Body of pancreas (tissue), 4 donors: ENCODE results near the gene STX16. TPM values are rescaled to one million over a fixed set of nuclear protein-coding genes. Genes with fewer than 3 reads are reported as not detected.
A peak's percentile ranks its signal among the peaks of the same experiment; 100 is the strongest.

Source experiments
- ATAC-seq: fragments of 150-250 bp; one replicate; pipeline ENCODE4 v1.9.1; 2016
- DNase-seq, 4 donors: peaks; one replicate each; pipeline ENCODE4 v3.0.0-alpha.2; 2019
- H3K27ac ChIP-seq, 4 donors: fragments of 200-600 bp; sonication (generic); 1 replicate in 3 of 4; 2 replicates in 1 of 4; pipeline versions ENCODE4 v1.5.1 to v1.6.1; 2016 to 2019; ENCODE audit warnings: mild to moderate bottlenecking in 1 of 4, mixed read lengths in 1 of 4, moderate library complexity in 1 of 4
- H3K27me3 ChIP-seq, 2 donors: fragments of 200-600 bp; sonication (generic); one replicate each; pipeline ENCODE4 v1.6.0; 2016; ENCODE audit warnings: mild to moderate bottlenecking in 1 of 2
- H3K36me3 ChIP-seq, 2 donors: fragments of 200-600 bp; sonication (generic); replicated peaks in 1 of 2; 2 replicates each; pipeline ENCODE4 v1.5.1; 2016; ENCODE audit warnings: low read depth in 2 of 2; ENCODE audit not compliant: insufficient read depth in 1 of 2
- H3K4me1 ChIP-seq: fragments of 200-600 bp; sonication (generic); one replicate; pipeline ENCODE4 v1.6.0; 2016
- H3K4me3 ChIP-seq, 2 donors: fragments of 200-600 bp; sonication (generic); 1 replicate in 1 of 2; 2 replicates in 1 of 2; pipeline ENCODE4 v1.5.1; 2016 to 2019
- H3K9me3 ChIP-seq, 3 donors: fragments of 200-600 bp; sonication (generic); 1 replicate in 2 of 3; 2 replicates in 1 of 3; pipeline ENCODE4 v1.5.1; 2016
- CTCF ChIP-seq, 7 experiments: fragments of 450-650 bp in 4 of 7; fragments of 200-600 bp in 3 of 7; sonication (generic) in 3 of 7; IDR thresholded peaks; one replicate each; pipeline ENCODE4 v1.5.1; 2016 to 2019; ENCODE audit warnings: antibody characterized with exemption in 7 of 7
- POLR2A ChIP-seq, 3 donors: fragments of 450-650 bp; IDR thresholded peaks; one replicate each; pipeline ENCODE4 v1.6.1; 2016; ENCODE audit warnings: antibody characterized with exemption in 3 of 3, mild to moderate bottlenecking in 2 of 3
- WGBS, 2 donors: methylation state at CpG; one replicate each; pipeline ENCODE4 v1.1.5; 2017; 5-methylcytosine and 5-hydroxymethylcytosine counted together
- intact Hi-C: fragments of 100-400 bp; cut with DNase I; formaldehyde crosslinking; loops from one replicate; pipeline ENCODE4 v1.15.1; 2023
- total RNA-seq, 2 donors: library from RNA; depleted of rRNA; stranded (reverse); fragments of >200 nt; gene quantifications; one replicate each; pipeline ENCODE4 v1.1.0, GENCODE V29; 2016

The STX16 gene
- total RNA-seq, 2 donors from 2014 or later = 55.0 to 69.5 TPM

GRCh38 chr20:58712806-58713731 is 62.0 kb downstream of the STX16 start:
- H3K9me3 ChIP-seq = no peaks in the 10 kb centered on the region
- DNase-seq = peak in 2 of 4 donors; percentile 3 to 8
- TF ChIP-seq CTCF (IDR thresholded peaks at IDR 0.05) (no peak), POLR2A (IDR thresholded peaks at IDR 0.05) (no peak)
- ATAC-seq = no peak
- H3K27me3 ChIP-seq = no peaks in the 10 kb centered on the region
- WGBS, 2 donors = 90 to 91% methylated on average over 10 to 24 of the region's 24 CpGs
- intact Hi-C loops = no loop called here
- H3K4me1 ChIP-seq = no peaks in the 10 kb centered on the region
- H3K36me3 ChIP-seq = no peaks in the 10 kb centered on the region
- no peak overlapping the region for H3K27ac ChIP-seq
- H3K4me3 ChIP-seq = no peak overlapping the region

- DNase-seq (peak in 1 of 4 donors; percentile 2), ATAC-seq (no peak)
- TF ChIP-seq CTCF (IDR thresholded peaks at IDR 0.05) (no peak), POLR2A (IDR thresholded peaks at IDR 0.05) (no peak)
- no peak overlapping the region for H3K4me3 ChIP-seq
- H3K9me3 ChIP-seq = no peaks in the 10 kb centered on the region
- H3K4me1 ChIP-seq = no peaks in the 10 kb centered on the region
- H3K36me3 ChIP-seq = no peaks in the 10 kb centered on the region
- 93 to 96% methylated on average over 17 to 24 of the region's 24 CpGs for WGBS, 2 donors
- intact Hi-C loops = no loop called here
- H3K27ac ChIP-seq = no peak overlapping the region
- H3K27me3 ChIP-seq = no peaks in the 10 kb centered on the region
These were observed 62.8 kb downstream of the STX16 start for GRCh38 chr20:58713801-58714339.

GRCh38 chr20:58714340-58714922 is 63.3 kb downstream of the STX16 start:
- Histone ChIP-seq H3K27ac (no peak overlapping the region), H3K27me3 (no peaks in the 10 kb centered on the region), H3K9me3 (no peaks in the 10 kb centered on the region), H3K4me3 (no peak overlapping the region), H3K4me1 (no peaks in the 10 kb centered on the region), H3K36me3 (no peaks in the 10 kb centered on the region)
- DNase-seq = peak in 1 of 4 donors; percentile 5
- no peak for ATAC-seq
- WGBS, 2 donors = 93% methylated on average over 9 to 16 of the region's 16 CpGs
- intact Hi-C loops = no loop called here
- TF ChIP-seq CTCF (IDR thresholded peaks at IDR 0.05) (no peak), POLR2A (IDR thresholded peaks at IDR 0.05) (no peak)

- Histone ChIP-seq H3K4me1 (no peaks in the 10 kb centered on the region), H3K27ac (no peak overlapping the region), H3K36me3 (no peaks in the 10 kb centered on the region), H3K4me3 (no peak overlapping the region), H3K9me3 (no peaks in the 10 kb centered on the region), H3K27me3 (no peaks in the 10 kb centered on the region)
- TF ChIP-seq CTCF (IDR thresholded peaks at IDR 0.05) (no peak), POLR2A (IDR thresholded peaks at IDR 0.05) (no peak)
- peak in 1 of 4 donors; percentile 2 for DNase-seq
- ATAC-seq = no peak
- intact Hi-C loops = no loop called here
- WGBS, 2 donors = 84 to 100% methylated on average over 3 to 7 of the region's 14 CpGs
These were observed 63.9 kb downstream of the STX16 start for GRCh38 chr20:58714923-58715351.
